Neural cell (in vitro differentiated cells): ENCODE measurements around the gene TXNRD1.

ENCODE experiments used
- CTCF ChIP-seq: fragments of 450-650 bp; IDR thresholded peaks from 2 replicates; pipeline ENCODE4 v1.5.1; 2014; ENCODE audit warnings: antibody characterized with exemption, mild to moderate bottlenecking, moderate library complexity; ENCODE audit not compliant: poor library complexity, severe bottlenecking
- EP300 ChIP-seq: fragments of 450-650 bp; conservative IDR thresholded peaks from 2 replicates; pipeline ENCODE4 v1.6.1; 2014; ENCODE audit warnings: antibody characterized with exemption, mild to moderate bottlenecking, moderate library complexity; ENCODE audit not compliant: poor library complexity, severe bottlenecking
- EZH2 ChIP-seq: fragments of 200-600, 300-800 bp; shearing (Covaris generic), sonication (generic); IDR thresholded peaks from 2 replicates; pipeline ENCODE4 v1.6.1; 2014; ENCODE audit warnings: antibody characterized with exemption, low read length, borderline replicate concordance, mild to moderate bottlenecking; ENCODE audit not compliant: insufficient read depth, poor library complexity, severe bottlenecking
- MXI1 ChIP-seq: fragments of 450-650 bp; conservative IDR thresholded peaks from 2 replicates; pipeline ENCODE4 v1.6.1; 2014; ENCODE audit warnings: antibody characterized with exemption, mild to moderate bottlenecking; ENCODE audit not compliant: poor library complexity, severe bottlenecking
- POLR2AphosphoS5 ChIP-seq: IDR thresholded peaks from 2 replicates; pipeline ENCODE4 v1.6.1; 2012
- RAD21 ChIP-seq: fragments of 450-650 bp; conservative IDR thresholded peaks from 2 replicates; pipeline ENCODE4 v1.6.1; 2014; ENCODE audit warnings: antibody characterized with exemption, mild to moderate bottlenecking, moderate library complexity
- REST ChIP-seq: IDR thresholded peaks from 2 replicates; pipeline ENCODE4 v1.6.1; 2012; ENCODE audit warnings: borderline replicate concordance
- SMC3 ChIP-seq: fragments of 450-650 bp; conservative IDR thresholded peaks from 2 replicates; pipeline ENCODE4 v1.6.1; 2014; ENCODE audit warnings: antibody characterized with exemption, mild to moderate bottlenecking, moderate library complexity; ENCODE audit not compliant: poor library complexity
- TAF1 ChIP-seq: IDR thresholded peaks from 2 replicates; pipeline ENCODE4 v1.6.1; 2012; ENCODE audit warnings: low read depth

GRCh38 chr12:104357421-104357952 lies 141.9 kb downstream of the TXNRD1 start:
- TF ChIP-seq RAD21: no peak
- no peak for TF ChIP-seq EP300
- TF ChIP-seq CTCF: no peak
- no peak for TF ChIP-seq POLR2AphosphoS5
- no peak for TF ChIP-seq REST
- no peak for TF ChIP-seq TAF1
- no peak for TF ChIP-seq MXI1
- TF ChIP-seq EZH2: no peak
- no peak for TF ChIP-seq SMC3
